Left lung (tissue), 10 donors: ENCODE results near the gene FAM131C. TPM values are rescaled to one million over a fixed set of nuclear protein-coding genes. Genes with fewer than 3 reads are reported as not detected.

Experiments used
- ATAC-seq: fragments of 200-7000 bp; cut with Tn5 transposase; one replicate; pipeline ENCODE4 v1.9.1; 2020; ENCODE audit warnings: moderate library complexity
- DNase-seq, 4 donors: peaks; one replicate each; pipeline ENCODE4 v3.0.0-alpha.2; 2013 to 2020
- H3K27ac ChIP-seq, 2 donors: fragments of 200-600 bp; sonication (generic) in 1 of 2; one replicate each; pipeline versions ENCODE4 v1.5.0 to v1.8.0; 2020 to 2021
- H3K27me3 ChIP-seq, 2 donors: fragments of 200-600 bp; sonication (generic) in 1 of 2; one replicate each; pipeline versions ENCODE4 v1.5.0 to v1.8.0; 2020 to 2021
- H3K36me3 ChIP-seq, 2 donors: fragments of 200-600 bp; sonication (generic) in 1 of 2; one replicate each; pipeline versions ENCODE4 v1.5.0 to v1.8.0; 2020 to 2021
- H3K4me1 ChIP-seq, 2 donors: fragments of 200-600 bp; one replicate each; pipeline ENCODE4 v1.8.0; 2021
- H3K4me3 ChIP-seq, 2 donors: fragments of 200-600 bp; sonication (generic) in 1 of 2; one replicate each; pipeline versions ENCODE4 v1.5.0 to v1.8.0; 2020 to 2021; ENCODE audit warnings: mild to moderate bottlenecking in 1 of 2
- H3K9me3 ChIP-seq, 2 donors: fragments of 200-600 bp; sonication (generic) in 1 of 2; one replicate each; pipeline versions ENCODE4 v1.5.0 to v1.8.0; 2020 to 2021
- CTCF ChIP-seq, 2 donors: fragments of 200-600 bp; sonication (generic) in 1 of 2; IDR thresholded peaks; one replicate each; pipeline versions ENCODE4 v1.5.0 to v1.8.0; 2021; ENCODE audit warnings: antibody characterized with exemption in 2 of 2
- intact Hi-C, 2 donors: fragments of 100-400 bp; cut with DNase I; formaldehyde crosslinking; loops; one replicate each; pipeline versions ENCODE4 v1.11.2 to v1.14.2; 2022
- polyA plus RNA-seq, 6 donors: library from polyadenylated mRNA; unstranded; fragments of 120-200 nt; gene quantifications; one replicate each; pipeline ENCODE4 v1.2.1, GENCODE V29; 2013; ENCODE audit not compliant: insufficient read length in 6 of 6
- total RNA-seq, 2 donors: library from RNA; stranded (reverse); fragmentation: NEBNext Ultra II Directional; extraction: Animal tissue kit (Norgen Biotek cat#: 25700); gene quantifications; one replicate each; pipeline ENCODE4 v1.2.1, GENCODE V29; 2021
- donor health status: DM: no; HTN: yes; CAD: no.
- donor health status: DM: no; HTN: no; CAD: no.

FAM131C gene
- total and polyA plus RNA-seq, 8 donors = 0.08 to 0.21 (median 0.17) TPM; not detected in 4

- Histone ChIP-seq H3K4me1 (peaks cover 17 to 23% of the 10 kb centered on the region in 2 donors), H3K36me3 (no peaks in the 10 kb centered on the region), H3K27ac (no peak overlapping the region), H3K27me3 (peaks cover 0 to 13% of the 10 kb centered on the region in 2 donors), H3K9me3 (no peaks in the 10 kb centered on the region), H3K4me3 (no peak overlapping the region)
- intact Hi-C loops = no loop called here
- TF ChIP-seq CTCF (IDR thresholded peaks at IDR 0.05) = no peak
- ATAC-seq (no peak), DNase-seq (no peak)
These were observed 58.0 kb downstream of the FAM131C start for GRCh38 chr1:16015491-16015890.

- Histone ChIP-seq H3K36me3 (no peaks in the 10 kb centered on the region), H3K27ac (no peak overlapping the region), H3K4me1 (peaks cover 17 to 23% of the 10 kb centered on the region in 2 donors), H3K27me3 (peaks cover 0 to 13% of the 10 kb centered on the region in 2 donors), H3K4me3 (no peak overlapping the region), H3K9me3 (no peaks in the 10 kb centered on the region)
- intact Hi-C loops = no loop called here
- DNase-seq = peak in 1 of 4 donors; percentile 23
- TF ChIP-seq CTCF (IDR thresholded peaks at IDR 0.05) = no peak
- ATAC-seq = no peak
These were observed 58.7 kb downstream of the FAM131C start for GRCh38 chr1:16014509-16015482.

GRCh38 chr1:16013908-16014258, 59.6 kb downstream of the FAM131C start:
- H3K36me3 ChIP-seq = no peaks in the 10 kb centered on the region
- no peak for TF ChIP-seq CTCF (IDR thresholded peaks at IDR 0.05)
- no peak overlapping the region for H3K4me3 ChIP-seq
- H3K27ac ChIP-seq = peak overlapping the region in 1 of 2 donors; percentile 70
- H3K9me3 ChIP-seq = no peaks in the 10 kb centered on the region
- ATAC-seq (no peak), DNase-seq (no peak)
- peaks cover 17 to 20% of the 10 kb centered on the region in 2 donors for H3K4me1 ChIP-seq
- intact Hi-C loops = no loop called here
- peaks cover 0 to 13% of the 10 kb centered on the region in 2 donors for H3K27me3 ChIP-seq

GRCh38 chr1:16013220-16013907, 60.1 kb downstream of the FAM131C start:
- ATAC-seq = peak; percentile 76
- intact Hi-C loops = no loop called here
- TF ChIP-seq CTCF (IDR thresholded peaks at IDR 0.05) = no peak

More at GRCh38 chr1:16013220-16013907, 60.1 kb downstream of the FAM131C start:
- Histone ChIP-seq H3K27ac (peak overlapping the region in 1 of 2 donors; percentile 70), H3K27me3 (peaks cover 0 to 13% of the 10 kb centered on the region in 2 donors), H3K9me3 (no peaks in the 10 kb centered on the region), H3K36me3 (no peaks in the 10 kb centered on the region), H3K4me1 (peaks cover 17% of the 10 kb centered on the region in 2 donors), H3K4me3 (peak overlapping the region; percentile 29 to 41)
- DNase-seq = peak in 2 of 4 donors; percentile 73 to 78
